HepG2 (cell line): ENCODE results near the gene NAA35. TPM values are rescaled to one million over a fixed set of nuclear protein-coding genes. Genes with fewer than 3 reads are reported as not detected.

ENCODE experiments used
- ATAC-seq: fragments of 200-7000 bp; cut with Tn5 transposase; 3 replicates; pipeline ENCODE4 v1.9.1; 2020; ENCODE audit warnings: mild to moderate bottlenecking, moderate library complexity
- BruUV-seq: library from RNA; stranded (reverse); fragments of 400-500 nt; replicated peaks from 2 replicates; lab custom pipeline; 2021; lab: Mats Ljungman, UMichigan
- CTCF ChIA-PET: fragments of 300-600 bp; formaldehyde crosslinking; extraction: SDS; loops from one replicate; lab custom pipeline; 2021; ENCODE audit warnings: low total read pairs, inconsistent platforms, low intra/inter-chr PET ratio; lab: Yijun Ruan, JAX
- POLR2A ChIA-PET: fragments of 350-600 bp; sonication (Branson Sonifier 250); formaldehyde crosslinking; loops from one replicate; lab custom pipeline; 2020; ENCODE audit warnings: antibody characterized with exemption, inconsistent platforms; lab: Yijun Ruan, JAX
- DNase-seq: peaks from one replicate; pipeline ENCODE4 v3.0.0-alpha.2; 2015; ENCODE audit warnings: low spot score
- FAIRE-seq: peaks from 3 replicates; lab custom pipeline; 2011; peaks lifted over from hg19 to GRCh38; lab: Jason Lieb, UNC
- H2AFZ ChIP-seq: one replicate; pipeline ENCODE4 v1.6.1; 2011; ENCODE audit warnings: low read length, inconsistent platforms
- H3K27ac ChIP-seq: fragments of 300-600 bp; 3 replicates; pipeline ENCODE4 v1.8.0; 2011; ENCODE audit warnings: mixed run types, mild to moderate bottlenecking, mixed read lengths, low read length, inconsistent platforms; ENCODE audit not compliant: insufficient read depth; ENCODE audit errors: extremely low read length
- H3K27me3 ChIP-seq, 2 experiments: fragments of 200-600 bp in 1 of 2; 2 replicates in 1 of 2; 3 replicates in 1 of 2; pipeline versions ENCODE4 v1.6.0 to v1.8.0; 2011; ENCODE audit warnings: low read length in 2 of 2, mild to moderate bottlenecking in 2 of 2, moderate library complexity in 2 of 2, inconsistent platforms in 1 of 2; ENCODE audit not compliant: insufficient read depth in 2 of 2, control insufficient read depth in 1 of 2
- H3K36me3 ChIP-seq, 2 experiments: fragments of 200-600 bp in 1 of 2; replicated peaks in 1 of 2; 2 replicates in 1 of 2; 3 replicates in 1 of 2; pipeline versions ENCODE4 v1.5.1 to v1.8.0; 2011; ENCODE audit warnings: low read length in 2 of 2, inconsistent platforms in 1 of 2; ENCODE audit not compliant: insufficient read depth in 2 of 2, control insufficient read depth in 1 of 2
- H3K4me1 ChIP-seq: 2 replicates; pipeline ENCODE4 v1.5.1; 2012; ENCODE audit warnings: low read length, inconsistent platforms; ENCODE audit not compliant: insufficient read depth
- H3K4me2 ChIP-seq: 2 replicates; pipeline ENCODE4 v1.6.0; 2011; ENCODE audit warnings: low read depth, low read length, inconsistent platforms
- H3K4me3 ChIP-seq, 3 experiments: fragments of 200-600 bp in 1 of 3; sonication (generic), shearing (Covaris generic) in 1 of 3; replicated peaks in 1 of 3; 2 replicates each; pipeline ENCODE4 v1.5.1; 2011 to 2016; ENCODE audit warnings: low read length in 3 of 3, inconsistent platforms in 2 of 3, low read depth in 2 of 3, mild to moderate bottlenecking in 2 of 3, control low read depth in 1 of 3, mixed read lengths in 1 of 3; ENCODE audit not compliant: insufficient read depth in 1 of 3
- H3K79me2 ChIP-seq: one replicate; pipeline ENCODE4 v1.6.1; 2011; ENCODE audit warnings: low read length, inconsistent platforms; ENCODE audit not compliant: insufficient read depth
- H3K9ac ChIP-seq: 2 replicates; pipeline ENCODE4 v1.6.0; 2011; ENCODE audit warnings: mild to moderate bottlenecking, low read depth, low read length, inconsistent platforms; ENCODE audit not compliant: insufficient read depth
- H3K9me3 ChIP-seq: 2 replicates; pipeline ENCODE4 v1.5.1; 2012; ENCODE audit warnings: mild to moderate bottlenecking, low read length
- H4K20me1 ChIP-seq: 2 replicates; pipeline ENCODE4 v1.6.0; 2011; ENCODE audit warnings: inconsistent platforms, mild to moderate bottlenecking, low read length, moderate library complexity; ENCODE audit not compliant: insufficient read depth
- AKAP8 ChIP-seq: sonication (generic); formaldehyde crosslinking; IDR thresholded peaks from 2 replicates; pipeline ENCODE4 v1.5.1; 2020; ENCODE audit warnings: mild to moderate bottlenecking, missing genetic modification reagents
- ARNT2 ChIP-seq: sonication (generic); formaldehyde crosslinking; IDR thresholded peaks from 2 replicates; pipeline ENCODE4 v1.8.0; 2022; ENCODE audit warnings: mild to moderate bottlenecking, low read depth, missing genetic modification reagents, moderate library complexity
- CEBPG ChIP-seq: IDR thresholded peaks from 2 replicates; pipeline ENCODE4 v1.6.1; 2016
- DDIT3 ChIP-seq: sonication (generic); formaldehyde crosslinking; IDR thresholded peaks from 2 replicates; pipeline ENCODE4 v1.4.0; 2020; ENCODE audit warnings: mild to moderate bottlenecking, missing genetic modification reagents
- HNRNPH1 ChIP-seq: fragments of 200-400 bp; formaldehyde crosslinking; optimal IDR thresholded peaks from 2 replicates; pipeline ENCODE3; 2017; ENCODE audit warnings: mild to moderate bottlenecking, low read depth, low read length
- REST ChIP-seq, 2 experiments: IDR thresholded peaks; 2 replicates each; pipeline ENCODE4 v1.6.1; 2011 to 2012; ENCODE audit warnings: low read length in 2 of 2, borderline replicate concordance in 1 of 2, low read depth in 1 of 2, mild to moderate bottlenecking in 1 of 2, moderate library complexity in 1 of 2
- SMAD9 ChIP-seq: sonication (generic); formaldehyde crosslinking; IDR thresholded peaks from 2 replicates; pipeline ENCODE4 v1.5.1; 2020; ENCODE audit warnings: mild to moderate bottlenecking, missing genetic modification reagents
- ZBTB10 ChIP-seq: sonication (generic); formaldehyde crosslinking; IDR thresholded peaks from 2 replicates; pipeline ENCODE4 v1.4.0; 2020; ENCODE audit warnings: missing genetic modification reagents, borderline replicate concordance
- ZBTB38 ChIP-seq: sonication (generic); formaldehyde crosslinking; IDR thresholded peaks from 2 replicates; pipeline ENCODE4 v1.5.1; 2020; ENCODE audit warnings: mild to moderate bottlenecking, missing genetic modification reagents
- ZKSCAN8 ChIP-seq: IDR thresholded peaks from 2 replicates; pipeline ENCODE4 v1.6.1; 2016; ENCODE audit warnings: borderline replicate concordance, missing genetic modification reagents, missing compliant biosample characterization
- ZNF12 ChIP-seq: sonication (generic); formaldehyde crosslinking; IDR thresholded peaks from 2 replicates; pipeline ENCODE4 v1.5.0; 2020; ENCODE audit warnings: missing genetic modification reagents
- ZNF230 ChIP-seq: sonication (generic); formaldehyde crosslinking; IDR thresholded peaks from 2 replicates; pipeline ENCODE4 v1.4.0; 2020; ENCODE audit warnings: mild to moderate bottlenecking, missing genetic modification reagents
- ZNF24 ChIP-seq: fragments of 450-650 bp; IDR thresholded peaks from 2 replicates; pipeline ENCODE4 v1.6.1; 2017; ENCODE audit warnings: antibody characterized with exemption, mild to moderate bottlenecking
- ZNF703 ChIP-seq: sonication (generic); formaldehyde crosslinking; IDR thresholded peaks from 2 replicates; pipeline ENCODE4 v1.5.1; 2020; ENCODE audit warnings: missing genetic modification reagents, mild to moderate bottlenecking, moderate library complexity, borderline replicate concordance
- WGBS: methylation state at CpG from one replicate; pipeline ENCODE4 v1.1.6; 2017; ENCODE audit warnings: low lambda C conversion rate; 5-methylcytosine and 5-hydroxymethylcytosine counted together
- in situ Hi-C: cut with HindIII; loops from 2 replicates; pipeline ENCODE4 v1.10.0; 2017; ENCODE audit warnings: low pct_unique_long_range_greater_than_20kb; ENCODE audit not compliant: extremely low pct_ligation_motif_present
- intact Hi-C: fragments of 100-400 bp; cut with micrococcal nuclease; formaldehyde crosslinking; loops from one replicate; pipeline ENCODE4 v1.10.0; 2022; ENCODE audit not compliant: unreplicated experiment
- polyA plus RNA-seq, 8 experiments: library from polyadenylated mRNA; depleted of rRNA in 3 of 8; stranded (reverse) in 7 of 8; unstranded in 1 of 8; fragments of >200 nt; fragmentation: Illumina TruSeq in 4 of 8; extraction: Trizol in 4 of 8; gene quantifications; 2 replicates each; pipeline versions ENCODE4 v1.2.1 to v1.2.3, GENCODE V29; 2011 to 2016; ENCODE audit warnings: low read depth in 4 of 8, missing spikeins in 1 of 8, mixed read lengths in 1 of 8; ENCODE audit not compliant: insufficient read depth in 1 of 8
- total RNA-seq, 5 experiments: library from RNA; depleted of rRNA; stranded (reverse); fragments of >200 nt; fragmentation: Illumina TruSeq; extraction: Trizol; gene quantifications; 2 replicates each; pipeline ENCODE4 v1.2.3, GENCODE V29; 2016; ENCODE audit warnings: low read depth in 1 of 5

The NAA35 gene
- total and polyA plus RNA-seq, 2 of the 13 experiments (the other 11 are each of a cell fraction or from before 2014, with no cell fraction given): 21.6 to 28.9 TPM

GRCh38 chr9:85899388-85899787 lies 41.6 kb upstream of the NAA35 start:
- POLR2A ChIA-PET: no interaction called here
- Histone ChIP-seq H3K4me2 (no peak overlapping the region), H3K4me1 (no peaks in the 10 kb centered on the region), H3K4me3 (no peak overlapping the region), H3K9me3 (no peaks in the 10 kb centered on the region), H3K36me3 (no peaks in the 10 kb centered on the region), H2AFZ (no peak overlapping the region), H3K9ac (no peak overlapping the region), H4K20me1 (no peaks in the 10 kb centered on the region), H3K79me2 (no peaks in the 10 kb centered on the region), H3K27me3 (no peaks in the 10 kb centered on the region), H3K27ac (no peak overlapping the region)
- ATAC-seq (no peak), DNase-seq (no peak), FAIRE-seq (no peak)
- CTCF ChIA-PET: no interaction called here
- intact Hi-C loops (no loop called here), in situ Hi-C loops (no loop called here)
- 73% methylated on average over 13 of the region's 16 CpGs for WGBS
- TF ChIP-seq HNRNPH1 (no peak), AKAP8 (CRISPR knock-in tag) (no peak), REST (IDR thresholded peaks at IDR 0.05; ENCODE audit: borderline replicate concordance in 1 of 2, low read depth in 1 of 2, low read length in 2 of 2) (no peak), ZBTB38 (CRISPR knock-in tag) (no peak), ZNF12 (CRISPR knock-in tag) (no peak), ZBTB10 (CRISPR knock-in tag) (no peak), ZNF703 (CRISPR knock-in tag) (no peak), CEBPG (no peak), ZNF24 (no peak), ZKSCAN8 (CRISPR knock-in tag) (no peak), SMAD9 (CRISPR knock-in tag) (no peak), ZNF230 (CRISPR knock-in tag) (no peak), DDIT3 (CRISPR knock-in tag) (no peak), ARNT2 (CRISPR knock-in tag) (no peak)
- BruUV-seq: no TSS peak
